C4-2B (cell line): ENCODE data around the gene ATR.

Experiments used
- ZFX ChIP-seq: fragments of 450-650 bp; IDR thresholded peaks from 2 replicates; pipeline ENCODE4 v1.6.1; 2017
- TF ChIP-seq, protein P1 (sequence below): fragments of 450-650 bp; conservative IDR thresholded peaks from 2 replicates; pipeline ENCODE4 v1.5.1; 2017; ENCODE audit warnings: mild to moderate bottlenecking

DNA sequence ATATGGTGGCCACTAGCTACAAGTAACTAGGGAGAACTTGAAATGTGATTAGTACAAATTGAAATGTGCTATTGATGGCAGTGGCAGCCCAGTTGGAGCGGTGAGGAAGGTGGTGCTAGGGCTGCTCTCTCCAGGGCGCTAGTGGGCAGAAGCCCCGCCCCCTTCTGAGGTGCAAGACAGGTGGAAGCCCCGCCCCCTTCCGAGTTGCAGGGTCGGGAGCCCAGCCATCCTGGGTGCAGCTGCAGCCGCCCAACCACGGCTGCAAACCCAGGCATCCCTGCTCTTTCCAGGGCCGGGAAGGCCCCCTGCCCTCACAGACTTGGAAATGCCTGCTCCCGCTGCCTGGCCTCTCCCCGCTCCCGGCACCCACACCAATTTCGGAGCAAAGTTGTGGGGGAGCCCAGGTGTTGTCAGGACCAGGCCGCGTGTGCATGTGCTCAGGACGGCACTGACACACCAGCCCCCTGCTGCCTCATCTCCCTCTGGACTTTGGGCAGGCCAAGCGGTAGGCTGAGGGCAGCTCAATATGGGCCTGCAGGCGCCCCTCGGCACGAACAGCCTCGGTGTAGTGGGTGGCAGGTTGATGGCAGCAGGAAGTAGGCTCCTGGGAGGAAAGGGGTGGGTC, 10.0 kb downstream of the ATR start:
- TF ChIP-seq, protein P1, sequence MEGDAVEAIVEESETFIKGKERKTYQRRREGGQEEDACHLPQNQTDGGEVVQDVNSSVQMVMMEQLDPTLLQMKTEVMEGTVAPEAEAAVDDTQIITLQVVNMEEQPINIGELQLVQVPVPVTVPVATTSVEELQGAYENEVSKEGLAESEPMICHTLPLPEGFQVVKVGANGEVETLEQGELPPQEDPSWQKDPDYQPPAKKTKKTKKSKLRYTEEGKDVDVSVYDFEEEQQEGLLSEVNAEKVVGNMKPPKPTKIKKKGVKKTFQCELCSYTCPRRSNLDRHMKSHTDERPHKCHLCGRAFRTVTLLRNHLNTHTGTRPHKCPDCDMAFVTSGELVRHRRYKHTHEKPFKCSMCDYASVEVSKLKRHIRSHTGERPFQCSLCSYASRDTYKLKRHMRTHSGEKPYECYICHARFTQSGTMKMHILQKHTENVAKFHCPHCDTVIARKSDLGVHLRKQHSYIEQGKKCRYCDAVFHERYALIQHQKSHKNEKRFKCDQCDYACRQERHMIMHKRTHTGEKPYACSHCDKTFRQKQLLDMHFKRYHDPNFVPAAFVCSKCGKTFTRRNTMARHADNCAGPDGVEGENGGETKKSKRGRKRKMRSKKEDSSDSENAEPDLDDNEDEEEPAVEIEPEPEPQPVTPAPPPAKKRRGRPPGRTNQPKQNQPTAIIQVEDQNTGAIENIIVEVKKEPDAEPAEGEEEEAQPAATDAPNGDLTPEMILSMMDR, result no peak
- TF ChIP-seq ZFX, result no peak
